ENCODE results near the gene KIRREL3.
A peak's percentile ranks its signal among the peaks of the same experiment; 100 is the strongest.

The KIRREL3 gene

DNA sequence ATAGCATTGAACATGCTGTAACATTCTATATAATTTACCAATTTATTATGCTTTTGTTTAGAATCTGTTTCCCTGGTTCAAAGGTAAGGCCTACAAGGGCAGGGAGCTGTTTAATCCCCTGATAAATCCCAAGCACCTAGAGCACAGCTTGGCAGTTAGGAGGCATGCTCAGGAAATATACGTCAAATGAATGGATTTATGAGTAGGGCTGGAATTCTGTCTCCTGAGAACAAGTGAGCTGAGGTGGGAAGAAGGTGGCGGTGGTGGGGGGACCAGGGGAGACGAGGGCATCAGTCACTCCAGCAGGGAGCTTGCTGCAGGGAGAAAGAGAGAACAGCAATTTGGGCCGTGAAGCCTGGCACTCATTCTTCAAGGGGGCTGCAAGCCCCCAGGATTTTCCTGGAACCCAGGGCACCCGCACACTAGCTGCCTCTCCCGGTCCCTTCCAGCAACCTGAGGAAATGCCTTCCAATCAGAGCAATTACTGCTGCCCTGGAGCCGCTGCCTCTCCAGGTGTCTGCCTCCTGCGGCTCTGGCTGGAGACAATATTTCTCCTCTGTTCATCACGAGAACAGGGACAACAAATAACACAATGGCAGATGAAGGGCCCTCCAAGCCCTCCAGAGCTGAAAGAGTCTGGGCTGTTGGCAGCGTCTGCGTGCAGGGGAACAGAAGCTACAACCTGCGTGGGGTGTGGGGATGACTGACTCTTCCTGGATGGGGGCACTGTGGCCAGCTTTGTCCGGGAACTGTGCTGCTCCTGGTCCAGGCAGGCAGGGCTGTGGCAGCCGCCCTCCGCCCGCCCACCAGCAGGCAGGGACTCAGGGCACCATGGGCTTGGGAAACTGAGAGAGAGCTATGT is 411.7 kb downstream of the KIRREL3 start:
- DNase-seq, result no peak

DNA sequence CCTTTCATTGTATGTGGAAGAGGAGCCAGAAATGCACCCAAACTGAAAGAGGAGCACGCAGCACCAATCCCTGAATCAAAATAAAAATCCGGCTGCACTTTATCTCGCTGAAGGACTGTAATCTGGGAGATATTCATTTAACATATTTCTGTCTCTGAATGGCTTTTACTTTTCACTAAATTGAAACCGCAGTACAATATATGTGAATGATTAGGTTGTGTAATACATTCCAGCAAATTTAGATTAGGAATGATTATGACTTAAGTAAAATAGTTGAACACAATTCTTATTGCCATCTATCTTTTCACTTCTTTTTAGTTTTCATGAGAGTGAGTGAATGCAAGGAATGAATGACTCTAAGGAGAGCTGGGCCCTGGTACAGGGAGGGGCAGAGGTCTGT is 413.0 kb downstream of the KIRREL3 start:
- no peak for DNase-seq

DNA sequence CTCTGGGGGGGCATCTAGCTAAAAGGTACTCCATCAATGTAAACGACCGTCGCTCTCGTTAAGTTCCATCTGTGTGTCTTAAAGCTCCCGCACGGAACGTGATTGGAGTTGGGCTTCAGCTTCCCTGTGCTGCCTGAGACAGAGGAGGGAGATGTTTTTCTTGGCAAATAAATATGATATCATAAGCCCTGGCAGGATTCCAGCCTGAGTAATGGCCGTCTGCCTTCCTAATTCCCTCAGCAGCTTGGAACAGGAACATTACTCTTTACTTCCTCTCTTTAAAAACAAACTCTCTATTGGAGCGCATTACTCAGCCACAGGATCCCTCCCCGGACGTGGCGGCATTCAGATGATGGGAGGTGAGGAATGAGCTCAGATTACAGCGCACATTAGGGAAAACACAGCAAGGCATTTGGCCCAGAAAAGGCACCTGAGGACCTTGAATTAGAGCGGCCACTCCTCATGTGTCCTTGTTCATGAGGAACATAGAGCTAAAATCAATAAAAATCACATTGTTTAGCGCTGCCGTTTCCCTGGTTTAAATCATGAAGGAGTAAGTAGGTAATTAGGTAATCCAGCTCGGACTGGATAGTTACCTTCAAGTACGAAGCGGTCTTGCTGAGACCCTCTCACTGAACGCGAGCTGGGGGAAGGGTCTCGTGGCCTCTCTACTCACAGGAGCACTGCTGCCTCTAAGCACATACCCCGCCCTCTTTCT is 414.6 kb downstream of the KIRREL3 start:
- DNase-seq, result no peak

DNA sequence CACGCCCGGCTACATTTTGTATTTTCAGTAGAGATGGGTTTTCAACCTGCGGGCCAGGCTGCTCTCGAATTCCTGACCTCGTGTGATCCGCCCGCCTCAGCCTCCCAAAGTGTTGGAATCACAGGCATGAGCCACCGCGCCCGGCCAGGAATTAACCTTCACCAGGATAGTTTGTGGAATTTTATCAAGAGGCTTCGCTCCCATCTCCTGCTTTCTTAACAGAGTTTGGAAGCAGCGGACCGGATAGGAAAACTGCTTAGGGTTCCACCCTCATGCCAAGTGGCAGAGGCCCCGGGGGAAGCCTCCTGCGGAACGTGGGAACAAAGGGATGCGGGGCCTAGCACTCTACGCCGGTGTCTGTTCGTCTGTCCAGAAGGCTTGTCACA is 415.2 kb downstream of the KIRREL3 start:
- no peak for DNase-seq

DNA sequence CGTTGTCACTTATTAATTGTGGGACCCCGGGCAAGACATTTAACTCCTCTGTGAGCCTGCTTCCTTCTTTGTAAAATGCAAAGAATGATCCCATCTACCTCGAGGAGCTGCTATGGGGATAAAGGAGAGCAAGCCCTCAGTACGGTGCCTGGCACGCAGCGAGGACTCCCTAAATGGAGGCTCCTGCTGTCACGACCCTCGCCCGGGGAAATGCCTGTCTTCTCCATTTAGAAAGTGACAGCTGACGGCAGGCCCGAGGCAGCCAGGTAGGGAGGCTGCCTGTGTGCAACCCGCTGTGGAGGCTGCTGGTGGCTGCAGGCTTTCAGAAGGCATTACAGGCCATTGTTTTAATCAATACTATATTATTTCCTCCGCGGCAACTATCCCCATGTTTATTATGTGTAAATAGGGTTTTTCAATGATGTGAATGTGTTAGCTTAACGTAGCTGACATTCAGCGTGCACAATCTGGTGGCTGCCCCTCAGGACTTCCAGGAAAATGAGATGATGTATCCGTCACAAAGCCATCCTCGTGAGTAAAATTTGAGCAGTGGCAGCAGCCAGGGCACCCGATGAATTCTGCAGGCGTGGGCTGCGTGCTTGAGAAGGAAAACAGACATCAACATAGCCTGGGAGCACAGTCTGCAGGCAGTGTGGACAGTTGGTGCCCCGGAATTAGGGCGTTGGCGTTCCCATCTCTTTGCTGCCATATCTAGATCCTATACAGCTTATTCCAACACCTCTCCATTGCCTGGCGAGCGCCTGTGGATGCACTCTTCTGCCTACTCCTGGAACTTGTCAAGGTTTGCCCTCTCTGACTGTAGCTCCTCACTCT is 416.8 kb downstream of the KIRREL3 start:
- DNase-seq, result no peak

DNA sequence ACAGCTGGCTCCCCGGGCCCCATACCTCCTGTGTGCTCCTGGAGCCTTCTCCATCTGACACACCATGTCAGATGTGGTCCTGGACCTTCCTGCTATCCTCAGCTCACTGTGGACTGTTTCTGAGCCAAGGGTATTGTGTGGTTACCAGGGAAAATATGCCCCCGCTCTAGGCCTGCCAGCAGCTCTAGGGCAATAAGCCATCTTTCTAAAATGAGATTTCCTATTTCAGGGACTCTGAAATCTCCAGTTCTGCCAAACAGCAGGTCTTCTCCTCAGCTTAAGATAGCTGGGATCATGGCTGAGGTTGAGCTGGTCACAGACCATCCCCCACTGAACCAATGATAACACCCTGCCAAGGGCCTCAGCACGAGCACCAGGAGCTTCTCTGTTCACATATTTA is 417.5 kb downstream of the KIRREL3 start:
- no peak for DNase-seq

DNA sequence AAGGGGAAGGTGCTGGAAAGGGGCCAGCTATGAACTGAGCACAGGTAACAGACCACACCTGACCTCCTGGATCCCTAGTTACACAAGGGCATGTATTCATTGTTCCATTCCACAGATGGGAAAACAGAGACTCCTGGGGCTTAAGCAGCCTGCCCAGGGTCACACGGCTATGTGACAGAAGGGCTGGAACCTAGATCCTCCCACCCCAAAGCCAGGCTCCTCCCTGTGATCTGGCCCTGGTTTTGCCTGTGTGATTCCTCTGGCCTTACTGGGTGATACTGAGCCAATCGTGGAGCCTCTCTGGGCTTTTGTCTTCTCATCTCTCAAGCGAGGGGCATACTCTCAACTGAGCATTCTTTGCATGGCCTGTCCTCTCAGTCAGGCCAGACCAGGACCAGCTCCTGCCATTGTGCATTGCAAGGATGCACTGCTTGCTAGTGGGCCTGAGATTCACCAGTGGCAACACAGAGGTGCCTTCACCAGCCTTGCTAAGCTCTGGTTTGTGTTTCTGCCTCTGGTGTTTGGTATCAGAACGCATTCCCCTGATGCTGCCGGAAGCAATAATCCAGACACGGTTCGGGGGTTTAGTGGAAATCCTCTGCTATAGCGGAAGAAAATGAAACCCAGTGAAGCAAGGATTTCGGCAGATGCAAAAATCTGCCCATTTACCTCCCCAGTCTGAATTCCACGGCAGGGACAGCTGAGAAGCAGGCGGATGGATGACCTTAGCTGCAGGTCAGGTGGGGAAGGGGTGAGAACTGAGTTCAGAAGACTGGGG is 418.5 kb downstream of the KIRREL3 start:
- DNase-seq, result no peak

DNA sequence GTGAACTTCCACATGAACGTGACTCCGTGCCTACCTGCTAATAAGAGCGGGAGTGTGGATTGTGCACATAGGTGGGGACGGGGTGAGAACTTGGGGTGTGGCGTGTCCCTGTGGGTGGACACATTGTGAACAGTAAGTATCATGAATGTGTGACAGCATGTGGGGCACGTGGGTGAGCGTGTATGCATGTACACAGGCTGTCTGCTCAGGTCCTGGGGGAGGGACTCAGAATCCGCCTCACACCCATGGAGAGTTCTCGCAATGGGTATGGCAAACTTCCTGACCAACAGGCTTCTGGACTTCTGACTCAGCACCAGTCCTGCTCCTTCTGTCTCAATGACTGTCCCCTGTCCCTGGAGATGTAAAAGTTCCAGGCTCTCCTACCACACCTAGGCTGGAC is 422.1 kb downstream of the KIRREL3 start:
- no peak for DNase-seq

DNA sequence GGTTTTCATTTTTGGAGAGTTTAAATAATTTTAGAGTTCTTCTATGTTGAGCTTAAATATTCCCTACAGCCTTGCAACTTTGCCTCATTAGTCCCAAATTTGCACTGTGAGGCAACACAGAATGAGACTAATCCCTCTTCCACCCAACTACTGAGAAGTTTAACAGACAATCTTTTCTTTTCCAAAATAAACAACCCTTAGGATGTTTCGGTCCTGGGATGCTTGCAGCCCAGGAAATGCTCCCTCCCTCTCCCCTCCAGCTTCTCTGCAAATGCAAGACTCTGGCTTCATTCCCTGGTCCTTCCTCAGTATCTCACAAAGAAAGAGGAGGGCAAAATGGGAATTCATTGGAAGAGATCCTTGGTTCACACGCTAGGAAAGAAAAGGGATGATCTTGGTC is 422.5 kb downstream of the KIRREL3 start:
- no peak for DNase-seq

DNA sequence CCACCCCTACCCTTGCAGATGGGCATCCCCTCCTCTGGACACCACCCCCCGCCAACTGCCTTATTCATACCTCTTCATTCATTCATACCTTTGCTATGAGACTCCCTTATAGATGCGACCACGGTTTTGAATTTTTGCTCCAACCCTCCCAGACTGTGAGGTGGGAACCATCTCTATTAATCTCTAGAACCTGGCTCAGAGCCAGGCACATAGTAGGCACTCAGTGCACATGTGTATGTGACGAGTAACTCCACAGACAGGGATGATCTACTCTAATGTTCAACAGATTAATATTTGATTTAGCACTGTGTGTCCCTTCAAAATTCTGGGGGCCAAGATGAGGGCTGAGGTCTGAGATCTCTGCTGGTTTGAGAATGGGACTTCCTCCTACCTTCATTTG is 424.7 kb downstream of the KIRREL3 start:
- DNase-seq, result no peak

DNA sequence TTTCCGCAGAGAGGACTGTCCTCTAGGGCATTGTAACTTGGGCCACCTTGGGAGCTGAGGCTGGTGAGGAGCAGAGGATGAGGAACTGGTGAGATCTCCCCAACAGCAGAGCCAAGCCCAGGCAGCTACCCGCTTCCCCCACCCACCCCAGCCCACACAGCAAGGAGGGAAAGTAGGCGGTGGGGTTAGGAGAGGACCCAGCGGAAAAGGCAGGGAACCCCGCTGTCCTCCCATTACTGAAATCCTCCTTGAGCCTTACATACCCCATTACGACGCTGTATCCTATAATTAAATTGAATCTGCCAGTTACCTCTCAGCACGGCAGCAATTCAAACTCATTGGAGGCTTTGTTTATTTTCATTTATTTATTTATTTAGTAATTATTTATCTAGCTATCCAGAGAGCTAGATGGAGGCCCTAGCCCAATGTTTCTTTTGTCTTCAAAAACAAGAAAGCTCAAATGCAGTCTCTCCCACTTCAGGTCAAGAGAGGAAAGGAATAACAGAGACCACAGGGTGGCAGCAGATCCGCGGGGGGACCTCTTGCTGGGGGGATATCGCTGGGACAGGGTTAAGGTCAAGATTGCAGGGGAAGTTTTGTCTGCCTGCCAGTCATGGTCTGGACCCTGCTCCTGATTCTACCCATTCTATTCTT is 427.1 kb downstream of the KIRREL3 start:
- DNase-seq, result peak in 1 of 56 donors; percentile 10

DNA sequence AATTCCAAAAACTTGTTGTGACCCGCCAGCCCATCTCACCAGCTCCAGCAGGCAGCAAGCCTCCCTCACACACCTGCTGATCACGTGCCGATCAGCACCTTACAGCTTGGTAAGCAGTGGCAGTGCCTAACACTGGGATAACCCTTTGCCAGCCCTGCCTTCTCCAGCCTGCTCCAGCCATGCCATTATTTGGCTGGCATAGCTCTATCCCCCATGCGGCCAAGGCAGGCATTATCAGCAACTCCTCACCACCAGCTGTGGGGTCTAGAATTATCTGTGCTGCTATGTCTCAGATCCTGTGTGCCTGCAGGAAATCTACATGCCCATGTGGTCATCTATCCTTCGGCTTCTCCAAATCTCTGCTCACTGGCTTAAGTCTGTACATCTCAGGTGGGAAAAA is 430.1 kb downstream of the KIRREL3 start:
- no peak for DNase-seq

DNA sequence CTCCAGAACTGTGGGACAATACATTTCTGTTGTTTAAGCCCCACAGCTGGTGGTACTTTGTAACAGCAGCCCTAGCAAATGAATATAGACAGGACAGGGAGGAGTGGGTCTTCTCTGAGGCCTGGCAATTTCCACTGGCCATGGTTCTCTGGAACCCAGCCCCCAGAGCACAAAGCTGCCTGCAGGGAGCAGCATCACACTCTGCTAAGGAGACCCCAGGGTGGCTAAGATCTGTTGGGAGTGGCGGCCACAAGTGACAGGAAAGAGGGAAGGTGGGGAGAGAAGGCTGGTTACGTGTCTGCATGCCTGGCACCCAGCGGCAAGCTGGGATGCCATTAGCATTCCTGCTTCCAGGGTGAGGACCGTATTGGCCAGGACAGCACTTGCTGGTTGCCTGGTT is 433.2 kb downstream of the KIRREL3 start:
- DNase-seq, result no peak

DNA sequence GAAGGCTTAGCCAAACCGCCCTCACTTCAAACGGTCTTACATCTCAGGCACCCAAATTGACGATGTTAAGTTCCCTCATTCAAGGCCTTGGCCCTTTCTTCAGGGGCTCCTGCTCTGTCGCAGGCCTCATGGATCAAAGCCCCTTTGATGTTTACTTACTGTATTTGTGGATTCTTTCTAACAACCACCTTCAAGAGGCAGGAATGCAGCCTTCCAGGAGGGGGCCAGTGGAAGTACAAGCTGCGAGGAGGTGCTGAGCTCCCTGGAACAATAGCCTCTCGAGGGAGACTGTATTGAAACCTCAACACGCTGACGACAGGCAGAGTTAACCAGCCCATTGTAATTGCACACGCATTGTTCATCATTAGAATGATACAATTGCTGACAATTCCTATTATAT is 436.0 kb downstream of the KIRREL3 start:
- DNase-seq, result no peak

DNA sequence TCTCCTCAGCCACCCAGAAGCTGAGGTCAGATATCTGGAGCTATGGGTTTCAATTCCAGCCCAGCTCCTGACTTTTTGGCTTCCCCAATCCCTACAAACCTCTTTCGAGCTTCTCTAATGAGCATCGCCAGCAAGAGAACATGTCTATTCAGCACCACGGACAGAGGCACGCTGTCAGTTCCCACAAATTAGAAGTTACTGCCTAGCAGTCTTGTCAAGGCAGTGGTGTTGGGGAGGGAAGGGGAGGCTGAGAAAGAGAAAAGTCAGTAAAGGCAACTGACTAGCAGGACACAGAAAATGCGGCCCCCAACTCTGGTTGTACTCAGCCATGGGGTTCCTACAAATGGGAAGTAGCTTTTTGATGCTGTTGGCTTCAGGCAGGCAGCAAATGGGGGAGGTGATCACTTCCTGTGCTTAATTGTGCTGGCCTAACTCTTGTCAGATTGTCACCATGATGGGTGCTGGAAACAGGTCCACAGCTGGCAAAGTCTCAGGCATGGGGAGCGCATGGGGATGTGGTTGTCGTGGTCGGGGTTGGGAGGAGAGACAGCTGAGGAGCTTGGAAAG is 439.2 kb downstream of the KIRREL3 start:
- DNase-seq, result peak in 8 of 56 donors; percentile 2 to 38 (median 8)

DNA sequence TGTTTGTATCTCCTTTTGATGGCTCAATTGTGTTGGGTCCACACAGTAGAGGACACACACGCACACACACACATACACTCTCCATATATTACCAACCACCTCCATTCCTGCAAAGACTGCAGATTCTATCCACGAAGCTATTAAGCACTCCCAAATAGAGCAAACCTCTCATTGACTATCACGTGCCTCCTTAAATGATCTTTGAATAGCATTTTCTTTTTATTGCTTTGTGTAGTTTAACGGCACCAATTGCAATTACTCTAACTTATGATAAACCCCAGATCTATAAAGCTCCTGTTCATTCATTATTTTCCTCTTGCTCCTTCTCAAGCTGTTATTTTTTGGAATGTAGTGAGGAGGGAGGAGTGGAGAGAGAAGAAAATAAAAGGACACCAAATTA is 440.3 kb downstream of the KIRREL3 start:
- no peak for DNase-seq

DNA sequence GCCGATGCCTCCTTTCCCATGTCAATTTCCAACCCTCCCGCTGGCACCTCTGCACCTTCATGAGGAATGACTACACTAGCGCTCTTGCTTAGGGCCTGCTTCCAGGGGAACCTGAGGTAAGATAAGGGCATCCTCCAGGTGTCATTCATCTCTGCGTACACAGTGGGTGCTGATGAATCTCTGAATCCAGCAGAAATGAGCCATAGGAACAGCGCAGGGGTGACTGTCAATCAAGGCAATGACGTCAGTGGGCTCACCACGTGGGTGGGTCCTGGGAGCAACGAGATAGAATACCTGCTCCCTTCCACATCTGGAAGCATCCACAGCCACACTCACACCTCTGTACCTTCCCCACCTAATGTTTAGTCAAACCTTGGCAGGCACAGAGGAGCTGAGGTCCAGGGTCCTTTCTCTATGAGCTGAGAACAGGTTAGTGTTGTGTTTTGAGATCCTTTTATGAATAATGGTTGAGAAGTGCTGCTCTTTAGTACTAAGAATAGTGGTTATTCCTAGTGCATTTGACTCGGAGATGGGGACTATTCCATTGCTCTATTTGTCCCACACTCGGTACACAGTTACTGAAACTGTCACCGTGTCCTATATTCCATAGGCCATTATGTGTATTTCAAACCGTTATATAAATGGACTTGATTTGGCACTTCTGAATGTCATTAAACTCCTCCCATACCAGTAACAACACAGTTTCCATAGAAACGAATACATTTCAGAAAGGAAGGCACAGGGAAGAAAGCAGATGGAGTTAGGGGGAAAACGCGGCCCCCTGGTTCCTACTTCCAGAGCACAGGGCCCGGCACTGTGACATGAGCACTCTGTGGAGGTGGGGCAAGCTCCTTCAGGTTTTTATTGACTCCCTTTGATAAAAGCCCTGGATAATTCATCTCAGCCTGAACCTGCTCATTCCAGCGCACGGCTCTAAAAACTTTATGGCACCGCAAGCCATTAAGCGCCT is 451.7 kb downstream of the KIRREL3 start:
- peak in 39 of 56 donors; percentile 5 to 83 (median 50) for DNase-seq

DNA sequence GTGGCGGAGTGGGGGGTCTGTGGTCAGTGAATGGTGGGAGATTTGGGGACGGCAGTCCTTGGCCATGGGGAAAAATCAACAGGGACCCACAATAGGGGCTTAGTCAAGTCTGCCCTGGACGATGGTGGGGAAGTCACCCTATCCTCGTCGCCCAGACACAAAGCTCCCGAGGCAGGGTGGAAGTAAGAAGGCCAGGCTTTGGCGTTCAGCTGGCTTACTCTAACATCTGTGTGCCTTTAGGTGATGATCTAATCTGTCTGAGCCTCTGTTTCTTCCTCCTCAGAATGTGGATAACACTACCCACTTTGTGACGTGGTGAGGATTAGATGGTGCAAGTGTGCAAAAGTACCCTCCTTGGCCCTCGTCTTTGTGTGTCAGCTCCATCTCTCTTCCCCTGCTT is 452.9 kb downstream of the KIRREL3 start:
- no peak for DNase-seq

DNA sequence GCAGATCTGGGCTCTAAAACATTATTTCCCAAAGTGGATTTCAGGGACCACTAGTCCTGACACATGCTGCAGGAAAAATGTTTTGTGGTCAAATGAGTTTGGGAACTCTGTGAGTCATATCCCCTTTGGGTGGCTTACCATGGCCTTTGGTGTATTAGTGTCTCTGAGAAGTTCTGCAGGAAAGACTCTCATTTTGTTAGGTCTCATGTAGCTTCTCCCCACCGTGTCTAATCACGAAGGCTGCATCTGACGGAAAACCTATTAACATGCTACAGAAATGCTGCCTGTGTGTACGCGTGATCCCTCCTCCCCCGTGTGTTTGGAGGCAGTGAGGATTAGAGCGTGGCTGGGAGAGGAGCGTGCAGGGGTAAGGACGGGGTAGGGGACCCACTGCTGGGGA is 453.4 kb downstream of the KIRREL3 start:
- DNase-seq, result peak in 4 of 56 donors; percentile 8 to 22 (median 17)
